Body of pancreas (tissue), 4 donors: ENCODE measurements around the gene CRIM1. TPM values are rescaled to one million over a fixed set of nuclear protein-coding genes. Genes with fewer than 3 reads are reported as not detected.

ENCODE experiments used
- ATAC-seq: fragments of 150-250 bp; one replicate; pipeline ENCODE4 v1.9.1; 2016
- DNase-seq, 4 donors: peaks; one replicate each; pipeline ENCODE4 v3.0.0-alpha.2; 2019
- H3K27ac ChIP-seq, 4 donors: fragments of 200-600 bp; sonication (generic); 1 replicate in 3 of 4; 2 replicates in 1 of 4; pipeline versions ENCODE4 v1.5.1 to v1.6.1; 2016 to 2019; ENCODE audit warnings: mild to moderate bottlenecking in 1 of 4, mixed read lengths in 1 of 4, moderate library complexity in 1 of 4
- H3K27me3 ChIP-seq, 2 donors: fragments of 200-600 bp; sonication (generic); one replicate each; pipeline ENCODE4 v1.6.0; 2016; ENCODE audit warnings: mild to moderate bottlenecking in 1 of 2
- H3K36me3 ChIP-seq, 2 donors: fragments of 200-600 bp; sonication (generic); replicated peaks in 1 of 2; 2 replicates each; pipeline ENCODE4 v1.5.1; 2016; ENCODE audit warnings: low read depth in 2 of 2; ENCODE audit not compliant: insufficient read depth in 1 of 2
- H3K4me1 ChIP-seq: fragments of 200-600 bp; sonication (generic); one replicate; pipeline ENCODE4 v1.6.0; 2016
- H3K4me3 ChIP-seq, 2 donors: fragments of 200-600 bp; sonication (generic); 1 replicate in 1 of 2; 2 replicates in 1 of 2; pipeline ENCODE4 v1.5.1; 2016 to 2019
- H3K9me3 ChIP-seq, 3 donors: fragments of 200-600 bp; sonication (generic); 1 replicate in 2 of 3; 2 replicates in 1 of 3; pipeline ENCODE4 v1.5.1; 2016
- POLR2A ChIP-seq, 3 donors: fragments of 450-650 bp; IDR thresholded peaks; one replicate each; pipeline ENCODE4 v1.6.1; 2016; ENCODE audit warnings: antibody characterized with exemption in 3 of 3, mild to moderate bottlenecking in 2 of 3
- WGBS, 2 donors: methylation state at CpG; one replicate each; pipeline ENCODE4 v1.1.5; 2017; 5-methylcytosine and 5-hydroxymethylcytosine counted together
- intact Hi-C: fragments of 100-400 bp; cut with DNase I; formaldehyde crosslinking; loops from one replicate; pipeline ENCODE4 v1.15.1; 2023
- total RNA-seq, 2 donors: library from RNA; depleted of rRNA; stranded (reverse); fragments of >200 nt; gene quantifications; one replicate each; pipeline ENCODE4 v1.1.0, GENCODE V29; 2016
- TF ChIP-seq, protein P1 (sequence below), 7 experiments: fragments of 450-650 bp in 4 of 7; fragments of 200-600 bp in 3 of 7; sonication (generic) in 3 of 7; IDR thresholded peaks; one replicate each; pipeline ENCODE4 v1.5.1; 2016 to 2019; ENCODE audit warnings: antibody characterized with exemption in 7 of 7

CRIM1 gene
- total RNA-seq, 2 donors from 2014 or later = 41.5 to 64.6 TPM

DNA sequence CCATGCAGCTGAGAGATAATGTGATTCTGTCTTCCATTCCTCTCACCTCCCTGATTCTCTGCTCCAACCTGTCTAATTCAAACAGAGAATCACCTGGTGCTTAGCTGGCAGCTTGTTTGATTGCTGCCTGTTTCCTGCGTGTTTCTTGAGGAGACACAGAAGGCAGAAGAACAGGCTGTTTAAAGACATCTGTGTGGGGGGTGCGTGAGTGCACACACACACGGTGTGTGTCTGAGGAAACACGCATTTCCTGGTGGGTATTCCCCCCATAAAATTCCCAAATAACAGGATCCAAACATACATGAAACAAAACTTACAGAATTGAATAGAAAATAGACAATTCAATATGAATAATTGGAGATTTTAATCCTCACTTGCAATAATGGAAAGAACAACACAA lies 29.3 kb upstream of the CRIM1 start:
- intact Hi-C loops = no loop called here

DNA sequence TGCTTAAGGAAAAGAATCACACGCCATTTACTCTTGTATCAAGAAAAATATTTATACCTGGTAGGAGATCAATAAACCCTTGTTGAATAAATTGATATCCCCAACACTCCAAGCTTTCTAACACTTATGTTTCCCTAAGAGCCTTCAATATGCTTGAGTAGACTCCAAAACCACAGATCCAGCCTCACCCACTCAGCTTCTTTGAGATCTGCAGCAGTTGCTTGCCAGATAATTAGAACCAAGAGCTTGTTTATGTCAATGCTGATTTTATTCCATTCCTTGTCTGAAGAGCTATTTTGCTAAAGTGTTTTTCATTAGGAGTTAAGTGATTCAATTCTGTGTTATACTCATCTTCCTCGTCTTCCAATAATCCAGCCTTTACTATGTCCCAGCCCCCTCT lies 26.3 kb upstream of the CRIM1 start:
- no peak for TF ChIP-seq POLR2A (IDR thresholded peaks at IDR 0.05)
- TF ChIP-seq, protein P1, sequence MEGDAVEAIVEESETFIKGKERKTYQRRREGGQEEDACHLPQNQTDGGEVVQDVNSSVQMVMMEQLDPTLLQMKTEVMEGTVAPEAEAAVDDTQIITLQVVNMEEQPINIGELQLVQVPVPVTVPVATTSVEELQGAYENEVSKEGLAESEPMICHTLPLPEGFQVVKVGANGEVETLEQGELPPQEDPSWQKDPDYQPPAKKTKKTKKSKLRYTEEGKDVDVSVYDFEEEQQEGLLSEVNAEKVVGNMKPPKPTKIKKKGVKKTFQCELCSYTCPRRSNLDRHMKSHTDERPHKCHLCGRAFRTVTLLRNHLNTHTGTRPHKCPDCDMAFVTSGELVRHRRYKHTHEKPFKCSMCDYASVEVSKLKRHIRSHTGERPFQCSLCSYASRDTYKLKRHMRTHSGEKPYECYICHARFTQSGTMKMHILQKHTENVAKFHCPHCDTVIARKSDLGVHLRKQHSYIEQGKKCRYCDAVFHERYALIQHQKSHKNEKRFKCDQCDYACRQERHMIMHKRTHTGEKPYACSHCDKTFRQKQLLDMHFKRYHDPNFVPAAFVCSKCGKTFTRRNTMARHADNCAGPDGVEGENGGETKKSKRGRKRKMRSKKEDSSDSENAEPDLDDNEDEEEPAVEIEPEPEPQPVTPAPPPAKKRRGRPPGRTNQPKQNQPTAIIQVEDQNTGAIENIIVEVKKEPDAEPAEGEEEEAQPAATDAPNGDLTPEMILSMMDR (IDR thresholded peaks at IDR 0.05) = no peak
- no peak overlapping the region for H3K4me3 ChIP-seq
- H3K36me3 ChIP-seq = no peaks in the 10 kb centered on the region
- 49 to 70% methylated on average over 2 of the region's 2 CpGs for WGBS, 2 donors
- intact Hi-C loops = no loop called here
- H3K9me3 ChIP-seq = no peaks in the 10 kb centered on the region
- DNase-seq (no peak), ATAC-seq (no peak)
- peaks cover 8% of the 10 kb centered on the region for H3K4me1 ChIP-seq
- H3K27ac ChIP-seq = peak overlapping the region in 1 of 4 donors; percentile 41
- no peaks in the 10 kb centered on the region for H3K27me3 ChIP-seq

More for the DNA sequence above, 29.3 kb upstream of the CRIM1 start:
- peaks cover 8% of the 10 kb centered on the region for H3K4me1 ChIP-seq
- no peaks in the 10 kb centered on the region for H3K9me3 ChIP-seq
- ATAC-seq (no peak), DNase-seq (no peak)
- H3K4me3 ChIP-seq = no peak overlapping the region
- no peaks in the 10 kb centered on the region for H3K36me3 ChIP-seq
- H3K27me3 ChIP-seq = no peaks in the 10 kb centered on the region
- TF ChIP-seq POLR2A (IDR thresholded peaks at IDR 0.05) = no peak
- TF ChIP-seq, protein P1 (IDR thresholded peaks at IDR 0.05) = no peak
- 55 to 66% methylated on average over 4 of the region's 4 CpGs for WGBS, 2 donors
- no peak overlapping the region for H3K27ac ChIP-seq

DNA sequence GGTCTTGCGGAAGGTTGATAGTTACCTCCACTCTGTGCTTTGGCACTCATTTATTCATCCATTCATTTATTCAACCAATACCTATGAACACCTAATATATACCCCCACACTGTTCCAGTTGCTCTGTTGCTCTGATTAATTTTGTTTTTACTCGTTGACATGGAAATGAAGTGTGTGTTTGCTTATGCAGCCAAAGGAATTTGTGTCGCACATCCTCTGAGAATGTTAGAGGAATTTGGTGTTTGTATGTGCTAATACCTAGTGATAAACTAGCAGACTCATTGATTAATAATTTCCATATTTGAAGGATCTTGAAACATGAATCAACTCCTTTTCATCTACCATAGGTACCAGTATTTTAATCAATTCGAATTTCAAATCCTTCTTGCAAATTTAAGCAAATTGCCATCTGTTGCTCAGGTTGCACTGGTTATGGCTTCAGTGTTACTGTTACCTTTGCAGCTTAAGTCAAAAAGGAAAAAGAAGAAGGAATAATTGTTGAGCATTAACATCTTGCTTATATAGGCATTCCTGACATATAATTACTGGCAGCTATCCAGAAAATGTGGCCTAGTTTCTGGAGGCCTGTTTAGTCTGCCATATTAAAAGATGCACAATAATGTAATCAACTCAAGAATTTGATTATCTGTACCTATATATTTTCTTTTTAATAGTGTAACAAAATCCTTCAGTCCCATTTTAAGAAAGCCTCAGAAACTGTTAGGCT lies 25.7 kb upstream of the CRIM1 start:
- Histone ChIP-seq H3K27me3 (no peaks in the 10 kb centered on the region), H3K27ac (peak overlapping the region in 2 of 4 donors; percentile 34 to 63), H3K9me3 (no peaks in the 10 kb centered on the region), H3K4me1 (peaks cover 8% of the 10 kb centered on the region), H3K36me3 (no peaks in the 10 kb centered on the region), H3K4me3 (no peak overlapping the region)
- DNase-seq (no peak), ATAC-seq (peak; percentile 81)
- intact Hi-C loops = no loop called here
- WGBS, 2 donors = 43 to 47% methylated on average over 4 of the region's 4 CpGs
- TF ChIP-seq, protein P1 (IDR thresholded peaks at IDR 0.05) = no peak
- TF ChIP-seq POLR2A (IDR thresholded peaks at IDR 0.05) = no peak

DNA sequence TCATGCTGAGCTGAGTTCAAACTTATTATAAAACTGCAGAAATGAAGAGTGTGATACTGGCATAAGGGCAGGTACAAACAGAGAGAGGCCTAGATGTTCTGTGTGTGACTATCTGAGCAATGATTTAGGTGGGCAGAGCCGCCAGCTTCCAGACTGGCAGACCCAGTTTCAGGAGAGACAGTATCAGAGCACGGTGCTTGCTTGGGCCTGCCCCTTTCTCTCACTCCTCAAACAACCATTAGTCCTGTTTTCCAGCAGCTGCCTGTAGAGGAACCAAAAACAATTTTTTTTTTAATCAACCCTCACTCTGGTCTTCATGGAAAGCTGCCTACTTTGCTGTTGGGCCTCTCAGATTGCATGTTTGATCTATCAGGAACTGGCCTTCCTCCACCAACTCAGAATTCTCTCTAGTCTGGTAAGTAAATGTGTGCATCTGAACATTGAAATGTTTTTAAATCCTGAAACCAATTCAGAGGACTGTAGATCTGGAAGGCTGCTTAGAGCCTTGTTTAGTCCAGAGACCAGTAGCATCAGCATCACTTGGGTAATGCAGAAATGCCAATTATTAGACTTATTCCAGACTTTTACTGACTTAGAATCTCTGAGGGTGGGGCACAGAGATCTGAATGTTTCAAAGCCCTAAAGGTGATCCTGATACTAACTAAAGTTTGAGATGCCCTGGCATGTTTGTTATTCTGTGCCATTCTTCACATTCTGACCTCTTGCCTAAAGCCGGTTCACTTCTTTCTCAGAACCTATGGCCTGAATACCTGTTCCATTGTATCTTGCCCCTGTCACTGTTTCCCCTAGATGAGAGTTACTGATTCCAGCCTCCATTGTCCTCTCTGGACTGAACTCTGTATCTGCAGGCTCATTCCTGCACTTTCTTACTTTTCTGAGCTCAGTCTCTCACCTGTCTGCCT lies 24.8 kb upstream of the CRIM1 start:
- no peak for TF ChIP-seq POLR2A (IDR thresholded peaks at IDR 0.05)
- TF ChIP-seq, protein P1 (IDR thresholded peaks at IDR 0.05) = no peak
- intact Hi-C loops = no loop called here
- Histone ChIP-seq H3K9me3 (no peaks in the 10 kb centered on the region), H3K4me3 (no peak overlapping the region), H3K36me3 (no peaks in the 10 kb centered on the region), H3K4me1 (peaks cover 8% of the 10 kb centered on the region), H3K27me3 (no peaks in the 10 kb centered on the region), H3K27ac (peak overlapping the region in 2 of 4 donors; percentile 34 to 63)
- DNase-seq (no peak), ATAC-seq (peak; percentile 24)
- WGBS, 2 donors = 69 to 75% methylated on average over 3 of the region's 3 CpGs
